Transverse colon (tissue), 4 donors: Measurements from ENCODE around the gene ZNF177.

Source experiments
- EP300 ChIP-seq: sonication (generic); formaldehyde crosslinking; IDR thresholded peaks from one replicate; pipeline ENCODE4 v1.6.1; 2017; ENCODE audit warnings: antibody characterized with exemption, low read depth
- POLR2A ChIP-seq: fragments of 450-650 bp; IDR thresholded peaks from one replicate; pipeline ENCODE4 v1.6.1; 2016; ENCODE audit warnings: antibody characterized with exemption, mild to moderate bottlenecking, moderate library complexity
- POLR2AphosphoS5 ChIP-seq, 3 donors: sonication (generic); formaldehyde crosslinking; IDR thresholded peaks; one replicate each; pipeline ENCODE4 v1.6.1; 2016; ENCODE audit warnings: antibody characterized with exemption in 3 of 3
- TF ChIP-seq, protein P1 (sequence below), 5 experiments: fragments of 200-600 bp in 3 of 5; fragments of 450-650 bp in 2 of 5; sonication (generic) in 3 of 5; IDR thresholded peaks; 1 replicate in 2 of 5; 2 replicates in 3 of 5; pipeline ENCODE4 v1.5.1; 2016 to 2017; ENCODE audit warnings: antibody characterized with exemption in 5 of 5, inconsistent platforms in 3 of 5, mild to moderate bottlenecking in 2 of 5, moderate library complexity in 1 of 5

DNA sequence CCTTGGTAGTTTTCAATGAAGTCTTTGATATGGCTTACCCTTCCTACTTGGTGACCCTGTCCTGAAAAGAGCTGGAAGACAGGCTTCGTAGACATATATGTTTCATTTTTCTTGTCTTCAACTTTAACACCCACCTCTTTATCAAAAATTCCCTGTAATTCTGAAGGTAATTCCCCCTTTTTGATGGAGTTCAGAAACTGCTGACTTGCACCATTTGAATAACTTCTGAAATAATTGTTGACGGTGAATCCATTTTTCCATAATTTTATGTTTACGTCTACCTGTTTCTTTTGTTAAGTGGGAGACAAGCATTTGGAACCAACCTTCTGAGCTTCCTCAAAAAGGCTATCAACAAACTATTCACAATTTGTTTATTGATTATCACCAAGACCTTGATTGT lies 14.6 kb upstream of the ZNF177 start:
- TF ChIP-seq, protein P1, sequence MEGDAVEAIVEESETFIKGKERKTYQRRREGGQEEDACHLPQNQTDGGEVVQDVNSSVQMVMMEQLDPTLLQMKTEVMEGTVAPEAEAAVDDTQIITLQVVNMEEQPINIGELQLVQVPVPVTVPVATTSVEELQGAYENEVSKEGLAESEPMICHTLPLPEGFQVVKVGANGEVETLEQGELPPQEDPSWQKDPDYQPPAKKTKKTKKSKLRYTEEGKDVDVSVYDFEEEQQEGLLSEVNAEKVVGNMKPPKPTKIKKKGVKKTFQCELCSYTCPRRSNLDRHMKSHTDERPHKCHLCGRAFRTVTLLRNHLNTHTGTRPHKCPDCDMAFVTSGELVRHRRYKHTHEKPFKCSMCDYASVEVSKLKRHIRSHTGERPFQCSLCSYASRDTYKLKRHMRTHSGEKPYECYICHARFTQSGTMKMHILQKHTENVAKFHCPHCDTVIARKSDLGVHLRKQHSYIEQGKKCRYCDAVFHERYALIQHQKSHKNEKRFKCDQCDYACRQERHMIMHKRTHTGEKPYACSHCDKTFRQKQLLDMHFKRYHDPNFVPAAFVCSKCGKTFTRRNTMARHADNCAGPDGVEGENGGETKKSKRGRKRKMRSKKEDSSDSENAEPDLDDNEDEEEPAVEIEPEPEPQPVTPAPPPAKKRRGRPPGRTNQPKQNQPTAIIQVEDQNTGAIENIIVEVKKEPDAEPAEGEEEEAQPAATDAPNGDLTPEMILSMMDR (IDR thresholded peaks at IDR 0.05), result no peak
- TF ChIP-seq POLR2A (no peak), POLR2AphosphoS5 (IDR thresholded peaks at IDR 0.05) (no peak), EP300 (no peak)
